ENCODE data around the gene EP400.

- no peak for TF ChIP-seq POLR2A (IDR thresholded peaks at IDR 0.05)
- no peak for TF ChIP-seq CTCF (IDR thresholded peaks at IDR 0.05)
- TF ChIP-seq POLR2AphosphoS5 (IDR thresholded peaks at IDR 0.05): no peak
- no peak for TF ChIP-seq EP300 (IDR thresholded peaks at IDR 0.05)
Observed at GRCh38 chr12:132049442-132049841, 99.7 kb downstream of the EP400 start.
